Rectal smooth muscle tissue (tissue), 1 donor: ENCODE results near the gene HLTF.
A peak's percentile ranks its signal among the peaks of the same experiment; 100 is the strongest.
"Not testable (repeated sequence)": the region's sequence is repeated elsewhere in the genome, so short reads cannot be mapped to it uniquely, and the experiment has no call there.

Experiments used
- H3K27ac ChIP-seq: one replicate; pipeline ENCODE4 v1.7.0; 2013; ENCODE audit warnings: low read depth, low read length, inconsistent platforms
- H3K27me3 ChIP-seq: one replicate; pipeline ENCODE4 v1.7.0; 2013; ENCODE audit warnings: low read length; ENCODE audit not compliant: control insufficient read depth, insufficient read depth
- H3K36me3 ChIP-seq: one replicate; pipeline ENCODE4 v1.7.0; 2013; ENCODE audit warnings: low read length; ENCODE audit not compliant: control insufficient read depth, insufficient read depth
- H3K4me1 ChIP-seq: one replicate; pipeline ENCODE4 v1.7.0; 2013; ENCODE audit warnings: low read length; ENCODE audit not compliant: control insufficient read depth, insufficient read depth
- H3K4me3 ChIP-seq: one replicate; pipeline ENCODE4 v1.7.0; 2013; ENCODE audit warnings: low read length
- H3K9ac ChIP-seq: one replicate; pipeline ENCODE4 v1.7.0; 2013; ENCODE audit warnings: low read length

HLTF gene

GRCh38 chr3:149104484-149104883 lies 18.2 kb upstream of the HLTF start:
- H3K36me3 ChIP-seq: no peaks in the 10 kb centered on the region
- H3K27ac ChIP-seq: no peak overlapping the region
- H3K4me3 ChIP-seq: no peak overlapping the region
- H3K27me3 ChIP-seq: no peaks in the 10 kb centered on the region
- H3K4me1 ChIP-seq: no peaks in the 10 kb centered on the region
- H3K9ac ChIP-seq: no peak overlapping the region

- H3K27me3 ChIP-seq: no peaks in the 10 kb centered on the region
- H3K4me3 ChIP-seq: no peak overlapping the region
- H3K9ac ChIP-seq: no peak overlapping the region
- no peak overlapping the region for H3K27ac ChIP-seq
- H3K36me3 ChIP-seq: no peaks in the 10 kb centered on the region
- H3K4me1 ChIP-seq: no peaks in the 10 kb centered on the region
These were observed 15.3 kb upstream of the HLTF start for GRCh38 chr3:149101641-149102040.

GRCh38 chr3:149101154-149101553 lies 14.8 kb upstream of the HLTF start:
- Histone ChIP-seq H3K27me3 (no peaks in the 10 kb centered on the region), H3K9ac (no peak overlapping the region), H3K27ac (no peak overlapping the region), H3K36me3 (no peaks in the 10 kb centered on the region), H3K4me3 (no peak overlapping the region), H3K4me1 (no peaks in the 10 kb centered on the region)

GRCh38 chr3:149097987-149098386 lies 11.7 kb upstream of the HLTF start:
- not testable (repeated sequence) for H3K4me1 ChIP-seq

GRCh38 chr3:149095487-149095886 lies 9.2 kb upstream of the HLTF start:
- no peak overlapping the region for H3K9ac ChIP-seq
- H3K27me3 ChIP-seq: no peaks in the 10 kb centered on the region
- no peak overlapping the region for H3K4me3 ChIP-seq
- H3K36me3 ChIP-seq: no peaks in the 10 kb centered on the region
- H3K4me1 ChIP-seq: no peaks in the 10 kb centered on the region
- H3K27ac ChIP-seq: no peak overlapping the region

More at GRCh38 chr3:149097987-149098386, 11.7 kb upstream of the HLTF start:
- not testable (repeated sequence) for H3K4me3 ChIP-seq, H3K27me3 ChIP-seq, H3K36me3 ChIP-seq, H3K9ac ChIP-seq, H3K27ac ChIP-seq

GRCh38 chr3:149091983-149092382 lies 5.7 kb upstream of the HLTF start:
- Histone ChIP-seq H3K27ac (no peak overlapping the region), H3K36me3 (no peaks in the 10 kb centered on the region), H3K4me1 (no peaks in the 10 kb centered on the region)

GRCh38 chr3:149090907-149091306 lies 4.6 kb upstream of the HLTF start:
- H3K9ac ChIP-seq: no peak overlapping the region
- no peak overlapping the region for H3K27ac ChIP-seq
- H3K4me3 ChIP-seq: no peak overlapping the region
- no peaks in the 10 kb centered on the region for H3K36me3 ChIP-seq
- H3K27me3 ChIP-seq: no peaks in the 10 kb centered on the region
- no peaks in the 10 kb centered on the region for H3K4me1 ChIP-seq

More at GRCh38 chr3:149091983-149092382, 5.7 kb upstream of the HLTF start:
- H3K27me3 ChIP-seq: no peaks in the 10 kb centered on the region
- H3K9ac ChIP-seq: no peak overlapping the region
- H3K4me3 ChIP-seq: no peak overlapping the region

- no peaks in the 10 kb centered on the region for H3K4me1 ChIP-seq
- no peak overlapping the region for H3K4me3 ChIP-seq
- H3K9ac ChIP-seq: no peak overlapping the region
- H3K36me3 ChIP-seq: no peaks in the 10 kb centered on the region
- H3K27ac ChIP-seq: no peak overlapping the region
- no peaks in the 10 kb centered on the region for H3K27me3 ChIP-seq
These were observed 4.1 kb upstream of the HLTF start for GRCh38 chr3:149090461-149090860.

GRCh38 chr3:149089395-149089794 lies 3.1 kb upstream of the HLTF start:
- no peaks in the 10 kb centered on the region for H3K27me3 ChIP-seq

GRCh38 chr3:149087208-149087607 lies 875 bp upstream of the HLTF start:
- no peak overlapping the region for H3K9ac ChIP-seq
- no peak overlapping the region for H3K4me3 ChIP-seq
- H3K27me3 ChIP-seq: no peaks in the 10 kb centered on the region
- H3K36me3 ChIP-seq: no peaks in the 10 kb centered on the region
- H3K27ac ChIP-seq: no peak overlapping the region
- no peaks in the 10 kb centered on the region for H3K4me1 ChIP-seq

More at GRCh38 chr3:149089395-149089794, 3.1 kb upstream of the HLTF start:
- no peaks in the 10 kb centered on the region for H3K4me1 ChIP-seq
- no peak overlapping the region for H3K4me3 ChIP-seq
- H3K36me3 ChIP-seq: no peaks in the 10 kb centered on the region
- H3K27ac ChIP-seq: no peak overlapping the region
- no peak overlapping the region for H3K9ac ChIP-seq

GRCh38 chr3:149085828-149086231 lies 503 bp downstream of the HLTF start:
- no peaks in the 10 kb centered on the region for H3K36me3 ChIP-seq
- H3K9ac ChIP-seq: no peak overlapping the region
- no peaks in the 10 kb centered on the region for H3K4me1 ChIP-seq
- peak overlapping the region; percentile 81 for H3K4me3 ChIP-seq
- no peaks in the 10 kb centered on the region for H3K27me3 ChIP-seq
- H3K27ac ChIP-seq: peak overlapping the region; percentile 68

GRCh38 chr3:149081772-149082171 lies 4.6 kb downstream of the HLTF start:
- Histone ChIP-seq H3K27ac (no peak overlapping the region), H3K27me3 (no peaks in the 10 kb centered on the region), H3K4me1 (no peaks in the 10 kb centered on the region), H3K4me3 (no peak overlapping the region), H3K36me3 (no peaks in the 10 kb centered on the region), H3K9ac (no peak overlapping the region)

GRCh38 chr3:149080699-149081091 lies 5.6 kb downstream of the HLTF start:
- Histone ChIP-seq H3K27ac (no peak overlapping the region), H3K36me3 (no peaks in the 10 kb centered on the region), H3K4me3 (no peak overlapping the region), H3K9ac (no peak overlapping the region), H3K4me1 (no peaks in the 10 kb centered on the region), H3K27me3 (no peaks in the 10 kb centered on the region)
